HepG2 (cell line): ENCODE data around the gene RSL1D1. TPM values are rescaled to one million over a fixed set of nuclear protein-coding genes. Genes with fewer than 3 reads are reported as not detected.

ENCODE experiments used
- ATAC-seq: fragments of 200-7000 bp; cut with Tn5 transposase; 3 replicates; pipeline ENCODE4 v1.9.1; 2020; ENCODE audit warnings: mild to moderate bottlenecking, moderate library complexity
- BruUV-seq: library from RNA; stranded (reverse); fragments of 400-500 nt; replicated peaks from 2 replicates; lab custom pipeline; 2021; lab: Mats Ljungman, UMichigan
- CTCF ChIA-PET: fragments of 300-600 bp; formaldehyde crosslinking; extraction: SDS; loops from one replicate; lab custom pipeline; 2021; ENCODE audit warnings: low total read pairs, inconsistent platforms, low intra/inter-chr PET ratio; lab: Yijun Ruan, JAX
- POLR2A ChIA-PET: fragments of 350-600 bp; sonication (Branson Sonifier 250); formaldehyde crosslinking; loops from one replicate; lab custom pipeline; 2020; ENCODE audit warnings: antibody characterized with exemption, inconsistent platforms; lab: Yijun Ruan, JAX
- DNase-seq: peaks from one replicate; pipeline ENCODE4 v3.0.0-alpha.2; 2015; ENCODE audit warnings: low spot score
- FAIRE-seq: peaks from 3 replicates; lab custom pipeline; 2011; peaks lifted over from hg19 to GRCh38; lab: Jason Lieb, UNC
- H2AFZ ChIP-seq: one replicate; pipeline ENCODE4 v1.6.1; 2011; ENCODE audit warnings: low read length, inconsistent platforms
- H3K27ac ChIP-seq: fragments of 300-600 bp; 3 replicates; pipeline ENCODE4 v1.8.0; 2011; ENCODE audit warnings: mixed run types, mild to moderate bottlenecking, mixed read lengths, low read length, inconsistent platforms; ENCODE audit not compliant: insufficient read depth; ENCODE audit errors: extremely low read length
- H3K27me3 ChIP-seq, 2 experiments: fragments of 200-600 bp in 1 of 2; 2 replicates in 1 of 2; 3 replicates in 1 of 2; pipeline versions ENCODE4 v1.6.0 to v1.8.0; 2011; ENCODE audit warnings: low read length in 2 of 2, mild to moderate bottlenecking in 2 of 2, moderate library complexity in 2 of 2, inconsistent platforms in 1 of 2; ENCODE audit not compliant: insufficient read depth in 2 of 2, control insufficient read depth in 1 of 2
- H3K36me3 ChIP-seq, 2 experiments: fragments of 200-600 bp in 1 of 2; replicated peaks in 1 of 2; 2 replicates in 1 of 2; 3 replicates in 1 of 2; pipeline versions ENCODE4 v1.5.1 to v1.8.0; 2011; ENCODE audit warnings: low read length in 2 of 2, inconsistent platforms in 1 of 2; ENCODE audit not compliant: insufficient read depth in 2 of 2, control insufficient read depth in 1 of 2
- H3K4me1 ChIP-seq: 2 replicates; pipeline ENCODE4 v1.5.1; 2012; ENCODE audit warnings: low read length, inconsistent platforms; ENCODE audit not compliant: insufficient read depth
- H3K4me2 ChIP-seq: 2 replicates; pipeline ENCODE4 v1.6.0; 2011; ENCODE audit warnings: low read depth, low read length, inconsistent platforms
- H3K4me3 ChIP-seq, 3 experiments: fragments of 200-600 bp in 1 of 3; sonication (generic), shearing (Covaris generic) in 1 of 3; replicated peaks in 1 of 3; 2 replicates each; pipeline ENCODE4 v1.5.1; 2011 to 2016; ENCODE audit warnings: low read length in 3 of 3, inconsistent platforms in 2 of 3, low read depth in 2 of 3, mild to moderate bottlenecking in 2 of 3, control low read depth in 1 of 3, mixed read lengths in 1 of 3; ENCODE audit not compliant: insufficient read depth in 1 of 3
- H3K79me2 ChIP-seq: one replicate; pipeline ENCODE4 v1.6.1; 2011; ENCODE audit warnings: low read length, inconsistent platforms; ENCODE audit not compliant: insufficient read depth
- H3K9ac ChIP-seq: 2 replicates; pipeline ENCODE4 v1.6.0; 2011; ENCODE audit warnings: mild to moderate bottlenecking, low read depth, low read length, inconsistent platforms; ENCODE audit not compliant: insufficient read depth
- H3K9me3 ChIP-seq: 2 replicates; pipeline ENCODE4 v1.5.1; 2012; ENCODE audit warnings: mild to moderate bottlenecking, low read length
- H4K20me1 ChIP-seq: 2 replicates; pipeline ENCODE4 v1.6.0; 2011; ENCODE audit warnings: inconsistent platforms, mild to moderate bottlenecking, low read length, moderate library complexity; ENCODE audit not compliant: insufficient read depth
- AGO2 ChIP-seq: fragments of 200-400 bp; formaldehyde crosslinking; optimal IDR thresholded peaks from 2 replicates; pipeline ENCODE3; 2017; ENCODE audit warnings: mild to moderate bottlenecking, low read depth, low read length, moderate library complexity
- ATF7-NPFF ChIP-seq: sonication (generic); formaldehyde crosslinking; IDR thresholded peaks from 2 replicates; pipeline ENCODE4 v1.8.1; 2023; ENCODE audit warnings: mild to moderate bottlenecking, low read depth, missing genetic modification reagents, moderate library complexity
- IRF2 ChIP-seq: IDR thresholded peaks from 2 replicates; pipeline ENCODE4 v1.6.1; 2018; ENCODE audit warnings: missing genetic modification reagents, missing compliant biosample characterization
- POLR2A ChIP-seq, 2 experiments: IDR thresholded peaks; 2 replicates each; pipeline ENCODE4 v1.6.1; 2011; ENCODE audit warnings: low read depth in 2 of 2, low read length in 2 of 2, mild to moderate bottlenecking in 1 of 2, moderate library complexity in 1 of 2; ENCODE audit not compliant: insufficient read depth in 1 of 2
- POLR2AphosphoS5 ChIP-seq: IDR thresholded peaks from 2 replicates; pipeline ENCODE4 v1.6.1; 2012; ENCODE audit warnings: low read depth, low read length
- RBFOX2 ChIP-seq: fragments of 200-400 bp; formaldehyde crosslinking; IDR thresholded peaks from 2 replicates; pipeline ENCODE4 v1.6.1; 2017; ENCODE audit warnings: low read depth, mild to moderate bottlenecking, low read length
- RFX5 ChIP-seq: IDR thresholded peaks from 2 replicates; pipeline ENCODE4 v1.6.1; 2011; ENCODE audit warnings: low read depth, low read length, improper control_type of control experiment
- RXRB ChIP-seq: IDR thresholded peaks from 2 replicates; pipeline ENCODE4 v1.6.1; 2016; ENCODE audit warnings: borderline replicate concordance, missing genetic modification reagents, missing compliant biosample characterization
- SNRNP70 ChIP-seq: fragments of 200-400 bp; formaldehyde crosslinking; IDR thresholded peaks from 2 replicates; pipeline ENCODE4 v1.6.1; 2017; ENCODE audit warnings: mild to moderate bottlenecking, low read depth, low read length, moderate library complexity
- ZNF550 ChIP-seq: sonication (generic); formaldehyde crosslinking; IDR thresholded peaks from 2 replicates; pipeline ENCODE4 v1.4.0; 2020; ENCODE audit warnings: mild to moderate bottlenecking, missing genetic modification reagents, borderline replicate concordance
- ZNF672 ChIP-seq: sonication (generic); formaldehyde crosslinking; IDR thresholded peaks from 2 replicates; pipeline ENCODE4 v1.8.1; 2022; ENCODE audit warnings: missing genetic modification reagents
- WGBS: methylation state at CpG from one replicate; pipeline ENCODE4 v1.1.6; 2017; ENCODE audit warnings: low lambda C conversion rate; 5-methylcytosine and 5-hydroxymethylcytosine counted together
- in situ Hi-C: cut with HindIII; loops from 2 replicates; pipeline ENCODE4 v1.10.0; 2017; ENCODE audit warnings: low pct_unique_long_range_greater_than_20kb; ENCODE audit not compliant: extremely low pct_ligation_motif_present
- intact Hi-C: fragments of 100-400 bp; cut with micrococcal nuclease; formaldehyde crosslinking; loops from one replicate; pipeline ENCODE4 v1.10.0; 2022; ENCODE audit not compliant: unreplicated experiment
- polyA plus RNA-seq, 8 experiments: library from polyadenylated mRNA; depleted of rRNA in 3 of 8; stranded (reverse) in 7 of 8; unstranded in 1 of 8; fragments of >200 nt; fragmentation: Illumina TruSeq in 4 of 8; extraction: Trizol in 4 of 8; gene quantifications; 2 replicates each; pipeline versions ENCODE4 v1.2.1 to v1.2.3, GENCODE V29; 2011 to 2016; ENCODE audit warnings: low read depth in 4 of 8, missing spikeins in 1 of 8, mixed read lengths in 1 of 8; ENCODE audit not compliant: insufficient read depth in 1 of 8
- total RNA-seq, 5 experiments: library from RNA; depleted of rRNA; stranded (reverse); fragments of >200 nt; fragmentation: Illumina TruSeq; extraction: Trizol; gene quantifications; 2 replicates each; pipeline ENCODE4 v1.2.3, GENCODE V29; 2016; ENCODE audit warnings: low read depth in 1 of 5
- TF ChIP-seq, protein P1 (sequence below): IDR thresholded peaks from 2 replicates; pipeline ENCODE4 v1.6.1; 2018; ENCODE audit warnings: missing genetic modification reagents, mild to moderate bottlenecking, missing compliant biosample characterization
- TF ChIP-seq, protein P2 (sequence below): IDR thresholded peaks from 2 replicates; pipeline ENCODE4 v1.6.1; 2012; ENCODE audit warnings: low read depth, low read length, improper control_type of control experiment
- TF ChIP-seq, protein P3 (sequence below): sonication (generic); formaldehyde crosslinking; IDR thresholded peaks from 2 replicates; pipeline ENCODE4 v1.4.0; 2020; ENCODE audit warnings: mild to moderate bottlenecking, missing genetic modification reagents, borderline replicate concordance

RSL1D1 gene
- total and polyA plus RNA-seq, 2 of the 13 experiments (the other 11 are each of a cell fraction or from before 2014, with no cell fraction given): 187 to 343 TPM

DNA sequence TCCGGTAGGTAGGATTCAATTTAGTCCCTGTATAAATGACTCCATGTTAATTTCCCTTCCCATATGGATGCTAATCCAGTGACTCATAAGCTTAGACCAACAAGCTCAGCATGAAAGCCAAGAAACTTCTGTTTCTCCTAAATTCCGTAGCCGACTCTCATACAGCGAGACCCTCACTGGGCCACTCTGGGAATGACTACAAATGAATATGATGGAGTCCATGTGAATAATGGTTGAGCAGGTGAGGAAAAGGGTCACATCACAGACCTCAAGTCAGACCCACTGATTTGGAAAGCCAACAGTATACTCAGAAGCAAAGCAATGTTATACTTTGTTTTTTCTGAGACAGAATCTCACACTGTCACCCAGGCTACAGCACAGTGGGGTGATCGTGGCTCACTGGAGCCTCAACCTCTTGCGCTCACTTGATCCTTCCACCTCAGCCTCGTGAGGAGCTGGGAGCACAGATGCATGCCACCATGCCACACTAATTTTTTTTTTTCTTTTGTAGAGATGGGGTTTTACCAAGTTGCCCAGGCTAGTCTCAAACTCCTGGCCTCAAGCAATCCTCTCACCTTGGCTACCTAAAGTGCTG is 14.6 kb downstream of the RSL1D1 start (continued):
- TF ChIP-seq, protein P1, sequence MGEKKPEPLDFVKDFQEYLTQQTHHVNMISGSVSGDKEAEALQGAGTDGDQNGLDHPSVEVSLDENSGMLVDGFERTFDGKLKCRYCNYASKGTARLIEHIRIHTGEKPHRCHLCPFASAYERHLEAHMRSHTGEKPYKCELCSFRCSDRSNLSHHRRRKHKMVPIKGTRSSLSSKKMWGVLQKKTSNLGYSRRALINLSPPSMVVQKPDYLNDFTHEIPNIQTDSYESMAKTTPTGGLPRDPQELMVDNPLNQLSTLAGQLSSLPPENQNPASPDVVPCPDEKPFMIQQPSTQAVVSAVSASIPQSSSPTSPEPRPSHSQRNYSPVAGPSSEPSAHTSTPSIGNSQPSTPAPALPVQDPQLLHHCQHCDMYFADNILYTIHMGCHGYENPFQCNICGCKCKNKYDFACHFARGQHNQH: 0 out of 2 replicates have a peak, but pooled peaks have one; percentile 15
- TF ChIP-seq ATF7-NPFF (peak; percentile 25; the same call in 1 of the 2 replicates), SNRNP70 (no peak)
- TF ChIP-seq, protein P2, sequence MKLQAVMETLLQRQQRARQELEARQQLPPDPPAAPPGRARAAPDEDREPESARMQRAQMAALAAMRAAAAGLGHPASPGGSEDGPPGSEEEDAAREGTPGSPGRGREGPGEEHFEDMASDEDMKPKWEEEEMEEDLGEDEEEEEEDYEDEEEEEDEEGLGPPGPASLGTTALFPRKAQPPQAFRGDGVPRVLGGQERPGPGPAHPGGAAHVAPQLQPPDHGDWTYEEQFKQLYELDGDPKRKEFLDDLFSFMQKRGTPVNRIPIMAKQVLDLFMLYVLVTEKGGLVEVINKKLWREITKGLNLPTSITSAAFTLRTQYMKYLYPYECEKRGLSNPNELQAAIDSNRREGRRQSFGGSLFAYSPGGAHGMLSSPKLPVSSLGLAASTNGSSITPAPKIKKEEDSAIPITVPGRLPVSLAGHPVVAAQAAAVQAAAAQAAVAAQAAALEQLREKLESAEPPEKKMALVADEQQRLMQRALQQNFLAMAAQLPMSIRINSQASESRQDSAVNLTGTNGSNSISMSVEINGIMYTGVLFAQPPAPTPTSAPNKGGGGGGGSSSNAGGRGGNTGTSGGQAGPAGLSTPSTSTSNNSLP: 0 out of 2 replicates have a peak, but pooled peaks have one; percentile 5

DNA sequence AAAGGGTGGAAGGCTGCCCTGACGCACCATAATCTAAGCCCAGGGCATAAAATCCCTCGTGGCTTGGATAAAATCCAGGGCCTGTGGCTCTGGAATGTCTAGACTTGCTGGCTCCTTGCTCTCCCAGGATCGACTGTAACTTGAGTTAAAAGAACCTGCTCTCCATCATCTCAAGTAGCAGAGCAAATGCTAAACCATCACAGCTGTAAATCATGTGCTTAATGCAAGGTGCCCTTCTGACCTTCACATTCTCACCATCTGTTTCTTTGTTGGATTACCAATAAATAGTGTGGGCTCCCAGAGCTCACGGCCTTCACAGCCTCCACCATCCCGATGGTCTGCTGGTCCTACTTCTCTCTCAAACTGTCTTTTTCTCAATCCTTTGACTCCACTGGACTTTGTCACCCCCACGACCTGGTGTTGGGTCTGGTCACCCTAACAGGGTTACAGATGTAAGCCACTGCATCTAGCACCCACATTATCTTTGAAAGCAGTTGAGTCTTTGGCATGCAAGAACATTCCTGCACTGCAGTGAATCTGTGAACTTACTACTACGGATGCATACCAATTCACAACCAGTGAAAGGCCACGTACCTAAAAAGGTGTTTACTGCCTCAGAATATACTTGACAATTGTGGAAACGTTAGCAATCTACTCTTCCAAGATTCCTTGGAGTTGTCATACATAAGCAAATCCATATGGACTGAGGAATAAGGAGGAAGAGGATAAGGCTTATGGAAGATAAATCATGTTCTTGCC is 15.3 kb downstream of the RSL1D1 start:
- no peaks in the 10 kb centered on the region for H3K9me3 ChIP-seq
- no peak for FAIRE-seq
- CTCF ChIA-PET: no interaction called here
- no peak overlapping the region for H3K9ac ChIP-seq
- H3K36me3 ChIP-seq: peaks cover 36 to 50% of the 10 kb centered on the region in 2 experiments
- H3K4me1 ChIP-seq: peaks cover 28% of the 10 kb centered on the region
- ATAC-seq: peak; percentile 2; the same call in 2 of the 3 replicates
- H2AFZ ChIP-seq: no peak overlapping the region
- in situ Hi-C loops: no loop called here
- H4K20me1 ChIP-seq: no peaks in the 10 kb centered on the region
- H3K27me3 ChIP-seq: no peaks in the 10 kb centered on the region
- H3K4me2 ChIP-seq: no peak overlapping the region
- H3K4me3 ChIP-seq: no peak overlapping the region
- 64% methylated on average over 9 of the region's 9 CpGs for WGBS
- no peak for DNase-seq
- BruUV-seq: no TSS peak
- intact Hi-C loops: no loop called here
- H3K79me2 ChIP-seq: no peaks in the 10 kb centered on the region
- POLR2A ChIA-PET: interaction anchor here (0.9 to 7.3 kb wide), 5 partner anchors 11 to 93 kb away, joined by 3 to 72 read pairs (median 7); partner anchors contain the start of genes RSL1D1, TXNDC11 and ZC3H7A
- no peak overlapping the region for H3K27ac ChIP-seq
- TF ChIP-seq POLR2AphosphoS5 (peak; percentile 60), RXRB (CRISPR knock-in tag) (no peak), ZNF672 (CRISPR knock-in tag) (0 out of 2 replicates have a peak, but pooled peaks have one; percentile 32), AGO2 (peak; percentile 85), IRF2 (CRISPR knock-in tag) (peak; percentile 31; the same call in 1 of the 2 replicates), ZNF550 (CRISPR knock-in tag) (no peak), RBFOX2 (0 out of 2 replicates have a peak, but pooled peaks have one; percentile 20), RFX5 (no peak), POLR2A (IDR thresholded peaks at IDR 0.05; ENCODE audit: insufficient read depth in 1 of 2, low read depth in 2 of 2, low read length in 2 of 2) (peak; percentile 24 to 34; a peak in 2 of 4 replicates)
- TF ChIP-seq, protein P3, sequence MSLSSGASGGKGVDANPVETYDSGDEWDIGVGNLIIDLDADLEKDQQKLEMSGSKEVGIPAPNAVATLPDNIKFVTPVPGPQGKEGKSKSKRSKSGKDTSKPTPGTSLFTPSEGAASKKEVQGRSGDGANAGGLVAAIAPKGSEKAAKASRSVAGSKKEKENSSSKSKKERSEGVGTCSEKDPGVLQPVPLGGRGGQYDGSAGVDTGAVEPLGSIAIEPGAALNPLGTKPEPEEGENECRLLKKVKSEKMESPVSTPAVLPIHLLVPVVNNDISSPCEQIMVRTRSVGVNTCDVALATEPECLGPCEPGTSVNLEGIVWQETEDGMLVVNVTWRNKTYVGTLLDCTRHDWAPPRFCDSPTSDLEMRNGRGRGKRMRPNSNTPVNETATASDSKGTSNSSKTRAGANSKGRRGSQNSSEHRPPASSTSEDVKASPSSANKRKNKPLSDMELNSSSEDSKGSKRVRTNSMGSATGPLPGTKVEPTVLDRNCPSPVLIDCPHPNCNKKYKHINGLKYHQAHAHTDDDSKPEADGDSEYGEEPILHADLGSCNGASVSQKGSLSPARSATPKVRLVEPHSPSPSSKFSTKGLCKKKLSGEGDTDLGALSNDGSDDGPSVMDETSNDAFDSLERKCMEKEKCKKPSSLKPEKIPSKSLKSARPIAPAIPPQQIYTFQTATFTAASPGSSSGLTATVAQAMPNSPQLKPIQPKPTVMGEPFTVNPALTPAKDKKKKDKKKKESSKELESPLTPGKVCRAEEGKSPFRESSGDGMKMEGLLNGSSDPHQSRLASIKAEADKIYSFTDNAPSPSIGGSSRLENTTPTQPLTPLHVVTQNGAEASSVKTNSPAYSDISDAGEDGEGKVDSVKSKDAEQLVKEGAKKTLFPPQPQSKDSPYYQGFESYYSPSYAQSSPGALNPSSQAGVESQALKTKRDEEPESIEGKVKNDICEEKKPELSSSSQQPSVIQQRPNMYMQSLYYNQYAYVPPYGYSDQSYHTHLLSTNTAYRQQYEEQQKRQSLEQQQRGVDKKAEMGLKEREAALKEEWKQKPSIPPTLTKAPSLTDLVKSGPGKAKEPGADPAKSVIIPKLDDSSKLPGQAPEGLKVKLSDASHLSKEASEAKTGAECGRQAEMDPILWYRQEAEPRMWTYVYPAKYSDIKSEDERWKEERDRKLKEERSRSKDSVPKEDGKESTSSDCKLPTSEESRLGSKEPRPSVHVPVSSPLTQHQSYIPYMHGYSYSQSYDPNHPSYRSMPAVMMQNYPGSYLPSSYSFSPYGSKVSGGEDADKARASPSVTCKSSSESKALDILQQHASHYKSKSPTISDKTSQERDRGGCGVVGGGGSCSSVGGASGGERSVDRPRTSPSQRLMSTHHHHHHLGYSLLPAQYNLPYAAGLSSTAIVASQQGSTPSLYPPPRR: no peak
